ENCODE results near the gene CHMP2B. TPM values are rescaled to one million over a fixed set of nuclear protein-coding genes. Genes with fewer than 3 reads are reported as not detected.

Gene CHMP2B
- total RNA-seq, 1 experiment from 2014 or later = 54.3 TPM

DNA sequence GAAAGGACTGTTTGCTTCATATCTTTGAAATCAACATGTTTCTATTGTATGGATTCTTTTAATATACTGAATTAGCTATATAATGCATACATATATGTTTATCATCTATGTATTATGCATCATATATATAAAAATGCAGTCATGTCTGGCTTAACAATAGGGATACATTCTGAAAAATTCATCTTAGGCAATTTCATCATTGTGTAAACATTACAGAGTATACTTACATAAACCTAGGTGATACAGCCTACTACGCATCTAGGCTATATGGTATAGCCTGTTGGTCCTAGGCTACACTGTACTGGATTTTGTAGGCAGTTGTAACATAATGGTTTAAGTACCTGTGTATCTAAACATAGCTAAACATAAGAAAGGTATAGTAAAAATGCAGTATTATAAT is 21.7 kb downstream of the CHMP2B start:
- no peak overlapping the region for H3K27ac ChIP-seq (ENCODE audit: low read depth, low read length)

More for the DNA sequence above, 21.7 kb downstream of the CHMP2B start:
- ChIA-PET RAD21 (ENCODE audit: low non-redundant PET in 1 of 2, low total read pairs in 2 of 2, uncharacterized antibody in 2 of 2, unreplicated experiment in 2 of 2) (no interaction called here), POLR2A (interaction anchor here (1.3 kb wide), 1 partner anchor 10 kb away, joined by 3 read pairs; no protein-coding TSS in a partner anchor), CTCF (no interaction called here)
- BruUV-seq (replicated peaks) = no TSS peak
- Histone ChIP-seq H2AFZ (ENCODE audit: low read depth, low read length, poor library complexity, severe bottlenecking) (no peak overlapping the region), H3K27me3 (ENCODE audit: insufficient read depth, low read length) (no peaks in the 10 kb centered on the region), H3K36me3 (ENCODE audit: control insufficient read depth in 1 of 2, insufficient read depth in 2 of 2, low read length in 2 of 2) (peaks cover 6 to 7% of the 10 kb centered on the region in 2 experiments; a peak in 3 of 4 replicates), H3K9ac (ENCODE audit: low read length) (no peak overlapping the region), H3K9me2 (ENCODE audit: insufficient read depth) (no peaks in the 10 kb centered on the region), H3K4me3 (replicated peaks in 1 of 2; ENCODE audit: low read depth in 1 of 2, low read length in 2 of 2) (no peak overlapping the region), H4K20me1 (ENCODE audit: insufficient read depth) (peaks cover 7% of the 10 kb centered on the region; the same call in 1 of the 2 replicates), H3K79me2 (ENCODE audit: insufficient read depth, low read length) (peaks cover 8% of the 10 kb centered on the region; the same call in 1 of the 2 replicates), H3K9me3 (ENCODE audit: control insufficient read depth in 1 of 2, insufficient read depth in 1 of 2, low read depth in 1 of 2, low read length in 2 of 2) (no peaks in the 10 kb centered on the region), H3K4me1 (ENCODE audit: control insufficient read depth in 1 of 2, insufficient read depth in 2 of 2, low read length in 2 of 2) (peaks cover 0 to 3% of the 10 kb centered on the region in 2 experiments; a peak in 1 of 4 replicates), H3K4me2 (ENCODE audit: low read length) (no peak overlapping the region)
- no peak for DNase-seq (ENCODE audit: low read depth, low spot score)
- intact Hi-C loops (cut with micrococcal nuclease) = no loop called here
- TF ChIP-seq, protein P1, sequence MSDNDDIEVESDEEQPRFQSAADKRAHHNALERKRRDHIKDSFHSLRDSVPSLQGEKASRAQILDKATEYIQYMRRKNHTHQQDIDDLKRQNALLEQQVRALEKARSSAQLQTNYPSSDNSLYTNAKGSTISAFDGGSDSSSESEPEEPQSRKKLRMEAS (IDR thresholded peaks at IDR 0.05) = no peak
- TF ChIP-seq, protein P2, sequence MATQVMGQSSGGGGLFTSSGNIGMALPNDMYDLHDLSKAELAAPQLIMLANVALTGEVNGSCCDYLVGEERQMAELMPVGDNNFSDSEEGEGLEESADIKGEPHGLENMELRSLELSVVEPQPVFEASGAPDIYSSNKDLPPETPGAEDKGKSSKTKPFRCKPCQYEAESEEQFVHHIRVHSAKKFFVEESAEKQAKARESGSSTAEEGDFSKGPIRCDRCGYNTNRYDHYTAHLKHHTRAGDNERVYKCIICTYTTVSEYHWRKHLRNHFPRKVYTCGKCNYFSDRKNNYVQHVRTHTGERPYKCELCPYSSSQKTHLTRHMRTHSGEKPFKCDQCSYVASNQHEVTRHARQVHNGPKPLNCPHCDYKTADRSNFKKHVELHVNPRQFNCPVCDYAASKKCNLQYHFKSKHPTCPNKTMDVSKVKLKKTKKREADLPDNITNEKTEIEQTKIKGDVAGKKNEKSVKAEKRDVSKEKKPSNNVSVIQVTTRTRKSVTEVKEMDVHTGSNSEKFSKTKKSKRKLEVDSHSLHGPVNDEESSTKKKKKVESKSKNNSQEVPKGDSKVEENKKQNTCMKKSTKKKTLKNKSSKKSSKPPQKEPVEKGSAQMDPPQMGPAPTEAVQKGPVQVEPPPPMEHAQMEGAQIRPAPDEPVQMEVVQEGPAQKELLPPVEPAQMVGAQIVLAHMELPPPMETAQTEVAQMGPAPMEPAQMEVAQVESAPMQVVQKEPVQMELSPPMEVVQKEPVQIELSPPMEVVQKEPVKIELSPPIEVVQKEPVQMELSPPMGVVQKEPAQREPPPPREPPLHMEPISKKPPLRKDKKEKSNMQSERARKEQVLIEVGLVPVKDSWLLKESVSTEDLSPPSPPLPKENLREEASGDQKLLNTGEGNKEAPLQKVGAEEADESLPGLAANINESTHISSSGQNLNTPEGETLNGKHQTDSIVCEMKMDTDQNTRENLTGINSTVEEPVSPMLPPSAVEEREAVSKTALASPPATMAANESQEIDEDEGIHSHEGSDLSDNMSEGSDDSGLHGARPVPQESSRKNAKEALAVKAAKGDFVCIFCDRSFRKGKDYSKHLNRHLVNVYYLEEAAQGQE (IDR thresholded peaks at IDR 0.05; ENCODE audit: low read depth) = no peak
- TF ChIP-seq, protein P3, sequence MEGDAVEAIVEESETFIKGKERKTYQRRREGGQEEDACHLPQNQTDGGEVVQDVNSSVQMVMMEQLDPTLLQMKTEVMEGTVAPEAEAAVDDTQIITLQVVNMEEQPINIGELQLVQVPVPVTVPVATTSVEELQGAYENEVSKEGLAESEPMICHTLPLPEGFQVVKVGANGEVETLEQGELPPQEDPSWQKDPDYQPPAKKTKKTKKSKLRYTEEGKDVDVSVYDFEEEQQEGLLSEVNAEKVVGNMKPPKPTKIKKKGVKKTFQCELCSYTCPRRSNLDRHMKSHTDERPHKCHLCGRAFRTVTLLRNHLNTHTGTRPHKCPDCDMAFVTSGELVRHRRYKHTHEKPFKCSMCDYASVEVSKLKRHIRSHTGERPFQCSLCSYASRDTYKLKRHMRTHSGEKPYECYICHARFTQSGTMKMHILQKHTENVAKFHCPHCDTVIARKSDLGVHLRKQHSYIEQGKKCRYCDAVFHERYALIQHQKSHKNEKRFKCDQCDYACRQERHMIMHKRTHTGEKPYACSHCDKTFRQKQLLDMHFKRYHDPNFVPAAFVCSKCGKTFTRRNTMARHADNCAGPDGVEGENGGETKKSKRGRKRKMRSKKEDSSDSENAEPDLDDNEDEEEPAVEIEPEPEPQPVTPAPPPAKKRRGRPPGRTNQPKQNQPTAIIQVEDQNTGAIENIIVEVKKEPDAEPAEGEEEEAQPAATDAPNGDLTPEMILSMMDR (IDR thresholded peaks at IDR 0.05 in 2 of 3, conservative IDR thresholded peaks at IDR 0.05 in 1 of 3; ENCODE audit: borderline replicate concordance in 1 of 3, insufficient read depth in 1 of 3, low read depth in 2 of 3, low read length in 2 of 3) = no peak
- no peak for TF ChIP-seq SP1 (IDR thresholded peaks at IDR 0.05; ENCODE audit: low read depth)
- no peak for TF ChIP-seq EZH2phosphoT487 (IDR thresholded peaks at IDR 0.05; ENCODE audit: borderline replicate concordance)
- no peak for TF ChIP-seq CBX3 (IDR thresholded peaks at IDR 0.05; ENCODE audit: low read depth)
- TF ChIP-seq POLR2A (IDR thresholded peaks at IDR 0.05; ENCODE audit: borderline replicate concordance, extremely low read depth, insufficient read depth, insufficient read length) = no peak
- TF ChIP-seq EZH2 (IDR thresholded peaks at IDR 0.05) = no peak
- ATAC-seq = no peak

Measured in HCT116 (cell line).